WTC11 (cell line): ENCODE data around the gene RIOK1. TPM values are rescaled to one million over a fixed set of nuclear protein-coding genes. Genes with fewer than 3 reads are reported as not detected.

Source experiments
- ATAC-seq: fragments of 200-7000 bp; cut with Tn5 transposase; 2 replicates; pipeline ENCODE4 v1.10.0; 2021; ENCODE audit warnings: mild to moderate bottlenecking, moderate library complexity
- CTCF ChIA-PET: fragments of 300-600 bp; sonication (Branson Sonifier 250); formaldehyde crosslinking; loops from one replicate; lab custom pipeline; 2021; ENCODE audit warnings: antibody characterized with exemption; lab: Charles Lee
- POLR2A ChIA-PET: fragments of 350-600 bp; sonication (Branson Sonifier 250); formaldehyde crosslinking; loops from one replicate; lab custom pipeline; 2021; ENCODE audit warnings: antibody characterized with exemption; lab: Charles Lee
- DNase-seq: peaks from one replicate; pipeline ENCODE4 v3.0.0; 2021; ENCODE audit warnings: low spot score
- H3K27ac Mint-ChIP-seq: 2 replicates; pipeline ENCODE4 v1.8.0; 2021; ENCODE audit warnings: mixed read lengths
- H3K27me3 Mint-ChIP-seq: 2 replicates; pipeline ENCODE4 v1.8.0; 2021; ENCODE audit warnings: low read depth, mild to moderate bottlenecking, moderate library complexity, mixed read lengths
- H3K36me3 Mint-ChIP-seq: 2 replicates; pipeline ENCODE4 v1.8.0; 2021; ENCODE audit warnings: mixed read lengths
- H3K4me1 Mint-ChIP-seq: 2 replicates; pipeline ENCODE4 v1.8.0; 2022; ENCODE audit warnings: mixed read lengths
- H3K4me3 Mint-ChIP-seq: 2 replicates; pipeline ENCODE4 v1.8.0; 2021; ENCODE audit warnings: mild to moderate bottlenecking, moderate library complexity, mixed read lengths
- H3K9me3 Mint-ChIP-seq: 2 replicates; pipeline ENCODE4 v1.8.0; 2021; ENCODE audit warnings: mixed read lengths
- ATF1 ChIP-seq: sonication (generic); formaldehyde crosslinking; IDR thresholded peaks from 2 replicates; pipeline ENCODE4 v1.8.1; 2023; ENCODE audit warnings: mild to moderate bottlenecking, moderate library complexity, missing genetic modification reagents
- ATF6 ChIP-seq: sonication (generic); formaldehyde crosslinking; IDR thresholded peaks from 2 replicates; pipeline ENCODE4 v1.8.1; 2023; ENCODE audit warnings: mild to moderate bottlenecking, missing genetic modification reagents
- CBFB ChIP-seq: sonication (generic); formaldehyde crosslinking; IDR thresholded peaks from 2 replicates; pipeline ENCODE4 v1.8.1; 2022; ENCODE audit warnings: mild to moderate bottlenecking, low read depth, missing genetic modification reagents
- E2F4 ChIP-seq: sonication (generic); formaldehyde crosslinking; IDR thresholded peaks from 2 replicates; pipeline ENCODE4 v1.8.1; 2022; ENCODE audit warnings: low read depth, mild to moderate bottlenecking, moderate library complexity, missing genetic modification reagents, borderline replicate concordance
- EMX1 ChIP-seq: fragments of 250-450 bp; sonication (Bioruptor Pico); IDR thresholded peaks from 2 replicates; pipeline ENCODE4 v1.8.0; 2021; ENCODE audit warnings: mild to moderate bottlenecking
- GABPB1 ChIP-seq: sonication (generic); formaldehyde crosslinking; IDR thresholded peaks from 2 replicates; pipeline ENCODE4 v1.8.1; 2023; ENCODE audit warnings: mild to moderate bottlenecking, missing genetic modification reagents
- JAZF1 ChIP-seq: fragments of 250-450 bp; sonication (Bioruptor Pico); IDR thresholded peaks from 2 replicates; pipeline ENCODE4 v1.9.0; 2021; ENCODE audit warnings: moderate library complexity, mild to moderate bottlenecking, inconsistent platforms
- NFATC4 ChIP-seq: fragments of 250-450 bp; sonication (Bioruptor Pico); IDR thresholded peaks from 2 replicates; pipeline ENCODE4 v1.9.0; 2021; ENCODE audit warnings: mild to moderate bottlenecking
- NFYB ChIP-seq: sonication (generic); formaldehyde crosslinking; conservative IDR thresholded peaks from 2 replicates; pipeline ENCODE4 v1.8.0; 2022; ENCODE audit warnings: low read depth, missing genetic modification reagents
- NR1H2 ChIP-seq: sonication (generic); formaldehyde crosslinking; IDR thresholded peaks from 2 replicates; pipeline ENCODE4 v1.9.0; 2021; ENCODE audit warnings: mild to moderate bottlenecking, moderate library complexity, missing genetic modification reagents
- OVOL2 ChIP-seq: fragments of 250-450 bp; sonication (Bioruptor Pico); IDR thresholded peaks from 2 replicates; pipeline ENCODE4 v1.9.0; 2021; ENCODE audit warnings: mild to moderate bottlenecking, borderline replicate concordance
- PRDM15 ChIP-seq: sonication (generic); formaldehyde crosslinking; IDR thresholded peaks from 2 replicates; pipeline ENCODE4 v1.8.0; 2022; ENCODE audit warnings: missing genetic modification reagents
- SOX15 ChIP-seq: fragments of 250-450 bp; sonication (Bioruptor Pico); IDR thresholded peaks from 2 replicates; pipeline ENCODE4 v1.9.0; 2021; ENCODE audit warnings: mild to moderate bottlenecking
- SP1 ChIP-seq: sonication (generic); formaldehyde crosslinking; conservative IDR thresholded peaks from 2 replicates; pipeline ENCODE4 v1.8.1; 2022; ENCODE audit warnings: missing genetic modification reagents
- ZBTB43 ChIP-seq: sonication (generic); formaldehyde crosslinking; IDR thresholded peaks from 2 replicates; pipeline ENCODE4 v1.8.1; 2023; ENCODE audit warnings: mild to moderate bottlenecking, missing genetic modification reagents
- ZNF138 ChIP-seq: sonication (generic); formaldehyde crosslinking; conservative IDR thresholded peaks from 2 replicates; pipeline ENCODE4 v1.8.1; 2022; ENCODE audit warnings: mild to moderate bottlenecking, moderate library complexity, missing genetic modification reagents
- ZNF219 ChIP-seq: sonication (generic); formaldehyde crosslinking; IDR thresholded peaks from 2 replicates; pipeline ENCODE4 v1.8.0; 2023; ENCODE audit warnings: missing genetic modification reagents, mild to moderate bottlenecking, borderline replicate concordance
- ZNF416 ChIP-seq: fragments of 250-450 bp; sonication (Bioruptor Pico); IDR thresholded peaks from 2 replicates; pipeline ENCODE4 v1.9.0; 2021; ENCODE audit warnings: mild to moderate bottlenecking, inconsistent platforms
- ZSCAN18 ChIP-seq: fragments of 250-450 bp; sonication (Bioruptor Pico); IDR thresholded peaks from 2 replicates; pipeline ENCODE4 v2.1.2; 2022; ENCODE audit warnings: mild to moderate bottlenecking, moderate library complexity
- total RNA-seq: library from RNA; stranded (reverse); gene quantifications from 3 replicates; pipeline ENCODE4 v1.2.3, GENCODE V29; 2021

The RIOK1 gene
- total RNA-seq, 1 experiment from 2014 or later, result 25.6 TPM

- no peak for DNase-seq
- no peak for ATAC-seq
- Mint-ChIP-seq H3K4me3 (no peak overlapping the region), H3K36me3 (no peaks in the 10 kb centered on the region)
- TF ChIP-seq EMX1 (CRISPR knock-in tag) (no peak), GABPB1 (0 out of 2 replicates have a peak, but pooled peaks have one; percentile 1)
- TF ChIP-seq, all 79 proteins: peak for 1
- POLR2A ChIA-PET, result interaction anchor here (1.3 kb wide), 1 partner anchor 109 kb away, joined by 3 read pairs; no protein-coding TSS in a partner anchor
- 0 out of 2 replicates have a peak overlapping the region, but pooled peaks have one; percentile 29 for H3K27ac Mint-ChIP-seq
- CTCF ChIA-PET, result interaction anchor here (0.5 to 1.5 kb wide), 5 partner anchors 9 to 1485 kb away, joined by 3 to 5 read pairs (median 3); no protein-coding TSS in a partner anchor
- H3K27me3 Mint-ChIP-seq, result no peaks in the 10 kb centered on the region
- no peaks in the 10 kb centered on the region; the same call in 1 of the 2 replicates for H3K9me3 Mint-ChIP-seq
- H3K4me1 Mint-ChIP-seq, result peaks cover 17% of the 10 kb centered on the region
These were observed 41.7 kb downstream of the RIOK1 start for GRCh38 chr6:7431313-7431673.

- H3K9me3 Mint-ChIP-seq, result no peaks in the 10 kb centered on the region
- peak; percentile 98 for ATAC-seq
- CTCF ChIA-PET, result interaction anchor here (0.5 to 1.5 kb wide), 5 partner anchors 110 to 1486 kb away, joined by 3 to 5 read pairs (median 4); partner anchors contain the start of gene DSP
- no peak for TF ChIP-seq ZNF138
- TF ChIP-seq ATF6 (CRISPR knock-in tag), result no peak
- TF ChIP-seq E2F4, result no peak
- peak; percentile 87 for TF ChIP-seq PRDM15 (CRISPR knock-in tag)
- no peak for TF ChIP-seq ZSCAN18 (CRISPR knock-in tag)
- no peak for TF ChIP-seq ATF1 (CRISPR knock-in tag)
- 0 out of 2 replicates have a peak, but pooled peaks have one; percentile 29 for TF ChIP-seq SP1
- H3K36me3 Mint-ChIP-seq, result no peaks in the 10 kb centered on the region
- DNase-seq, result peak; percentile 61
- POLR2A ChIA-PET, result interaction anchor here (1.3 kb wide), 1 partner anchor 109 kb away, joined by 3 read pairs; no protein-coding TSS in a partner anchor
- no peak overlapping the region for H3K4me3 Mint-ChIP-seq
- peaks cover 17% of the 10 kb centered on the region for H3K4me1 Mint-ChIP-seq
- H3K27me3 Mint-ChIP-seq, result no peaks in the 10 kb centered on the region
- H3K27ac Mint-ChIP-seq, result 0 out of 2 replicates have a peak overlapping the region, but pooled peaks have one; percentile 29
These were observed 42.2 kb downstream of the RIOK1 start for GRCh38 chr6:7431674-7432390.

- H3K27me3 Mint-ChIP-seq, result no peaks in the 10 kb centered on the region
- no peak for ATAC-seq
- POLR2A ChIA-PET, result interaction anchor here (0.6 to 1.3 kb wide), 2 partner anchors 25 to 108 kb away, joined by 3 to 5 read pairs; no protein-coding TSS in a partner anchor
- CTCF ChIA-PET, result interaction anchor here (1.2 to 1.5 kb wide), 3 partner anchors 109 to 184 kb away, joined by 3 to 5 read pairs (median 4); partner anchors contain the start of gene DSP
- DNase-seq, result no peak
- H3K9me3 Mint-ChIP-seq, result no peaks in the 10 kb centered on the region
- no peaks in the 10 kb centered on the region for H3K36me3 Mint-ChIP-seq
- peaks cover 17% of the 10 kb centered on the region for H3K4me1 Mint-ChIP-seq
- no peak overlapping the region for H3K27ac Mint-ChIP-seq
- no peak overlapping the region for H3K4me3 Mint-ChIP-seq
- no peak for TF ChIP-seq JAZF1 (CRISPR knock-in tag)
- TF ChIP-seq OVOL2 (CRISPR knock-in tag), result no peak
- no peak for TF ChIP-seq ZNF219 (CRISPR knock-in tag)
- no peak for TF ChIP-seq SOX15 (CRISPR knock-in tag)
- no peak for TF ChIP-seq ZBTB43 (CRISPR knock-in tag)
- no peak for TF ChIP-seq NFATC4 (CRISPR knock-in tag)
- no peak for TF ChIP-seq NFYB
- no peak for TF ChIP-seq ZNF416 (CRISPR knock-in tag)
- TF ChIP-seq NR1H2 (CRISPR knock-in tag), result no peak
- TF ChIP-seq EMX1 (CRISPR knock-in tag), result no peak
- TF ChIP-seq CBFB, result no peak
These were observed 42.9 kb downstream of the RIOK1 start for GRCh38 chr6:7432391-7433120.
